SK-N-SH treated with all-trans-retinoic acid at 6 μM for 48 hours (cell line): ENCODE results near the gene DUOX2.
"Not testable (repeated sequence)": the region's sequence is repeated elsewhere in the genome, so short reads cannot be mapped to it uniquely, and the experiment has no call there.

Source experiments
- ATAC-seq: fragments of 200-7000 bp; cut with Tn5 transposase; 3 replicates; pipeline ENCODE4 v1.9.1; 2020; ENCODE audit warnings: mild to moderate bottlenecking, moderate library complexity
- ARNTL ChIP-seq: fragments of 450-650 bp; formaldehyde crosslinking; IDR thresholded peaks from 2 replicates; pipeline ENCODE4 v1.5.0; 2020; ENCODE audit warnings: low read depth, mild to moderate bottlenecking, moderate library complexity, borderline replicate concordance
- BACH2 ChIP-seq: fragments of 250-450 bp; sonication (Bioruptor Pico); IDR thresholded peaks from 2 replicates; pipeline ENCODE4 v1.9.0; 2021; ENCODE audit warnings: mild to moderate bottlenecking, borderline replicate concordance
- CREB5 ChIP-seq: fragments of 250-450 bp; sonication (Bioruptor Pico); IDR thresholded peaks from 2 replicates; pipeline ENCODE4 v1.5.1; 2020; ENCODE audit warnings: low read depth, mild to moderate bottlenecking, moderate library complexity
- CSDC2 ChIP-seq: fragments of 250-450 bp; sonication (Bioruptor Pico); IDR thresholded peaks from 2 replicates; pipeline ENCODE4 v1.5.0; 2020; ENCODE audit warnings: mild to moderate bottlenecking, moderate library complexity
- CSRNP3 ChIP-seq: fragments of 250-450 bp; sonication (Bioruptor Pico); IDR thresholded peaks from 2 replicates; pipeline ENCODE4 v1.5.1; 2021; ENCODE audit warnings: mild to moderate bottlenecking, moderate library complexity
- ESRRG ChIP-seq: fragments of 250-450 bp; sonication (Bioruptor Pico); IDR thresholded peaks from 2 replicates; pipeline ENCODE4 v1.6.1; 2021; ENCODE audit warnings: mild to moderate bottlenecking
- GLIS3 ChIP-seq: fragments of 250-450 bp; sonication (Bioruptor Pico); IDR thresholded peaks from 2 replicates; pipeline ENCODE4 v1.5.0; 2020; ENCODE audit warnings: mild to moderate bottlenecking, moderate library complexity
- ISL1 ChIP-seq: fragments of 250-450 bp; sonication (Bioruptor Pico); IDR thresholded peaks from 2 replicates; pipeline ENCODE4 v2.1.2; 2022; ENCODE audit warnings: mild to moderate bottlenecking, moderate library complexity
- PATZ1 ChIP-seq: fragments of 250-450 bp; sonication (Bioruptor Pico); IDR thresholded peaks from 2 replicates; pipeline ENCODE4 v1.8.0; 2020; ENCODE audit warnings: mild to moderate bottlenecking, moderate library complexity, borderline replicate concordance
- PPARA ChIP-seq: fragments of 250-450 bp; sonication (Bioruptor Pico); IDR thresholded peaks from 2 replicates; pipeline ENCODE4 v1.5.0; 2020; ENCODE audit warnings: mild to moderate bottlenecking, borderline replicate concordance
- RARB ChIP-seq: fragments of 250-450 bp; sonication (Bioruptor Pico); IDR thresholded peaks from 2 replicates; pipeline ENCODE4 v1.8.0; 2021; ENCODE audit warnings: mild to moderate bottlenecking, moderate library complexity
- SNAI2 ChIP-seq: fragments of 250-450 bp; sonication (Bioruptor Pico); IDR thresholded peaks from 2 replicates; pipeline ENCODE4 v1.5.0; 2020; ENCODE audit warnings: mild to moderate bottlenecking, moderate library complexity
- TCF4 ChIP-seq: fragments of 250-450 bp; sonication (Bioruptor Pico); IDR thresholded peaks from 2 replicates; pipeline ENCODE4 v1.8.0; 2021; ENCODE audit warnings: mild to moderate bottlenecking, moderate library complexity, borderline replicate concordance
- TOX ChIP-seq: fragments of 250-450 bp; sonication (Bioruptor Pico); IDR thresholded peaks from 2 replicates; pipeline ENCODE4 v1.8.0; 2021; ENCODE audit warnings: mild to moderate bottlenecking, moderate library complexity, borderline replicate concordance
- TSHZ2 ChIP-seq: fragments of 250-450 bp; sonication (Bioruptor Pico); IDR thresholded peaks from 2 replicates; pipeline ENCODE4 v1.5.0; 2020; ENCODE audit warnings: mild to moderate bottlenecking, moderate library complexity
- ZC3H10 ChIP-seq: fragments of 250-450 bp; sonication (Bioruptor Pico); IDR thresholded peaks from 2 replicates; pipeline ENCODE4 v1.5.1; 2021; ENCODE audit warnings: mild to moderate bottlenecking, moderate library complexity
- ZFP3 ChIP-seq: fragments of 250-450 bp; sonication (Bioruptor Pico); IDR thresholded peaks from 2 replicates; pipeline ENCODE4 v1.5.0; 2020; ENCODE audit warnings: mild to moderate bottlenecking, moderate library complexity
- ZFP30 ChIP-seq: fragments of 450-650 bp; formaldehyde crosslinking; IDR thresholded peaks from 2 replicates; pipeline ENCODE4 v1.5.0; 2022; ENCODE audit warnings: mild to moderate bottlenecking, moderate library complexity
- ZNF565 ChIP-seq: fragments of 450-650 bp; formaldehyde crosslinking; conservative IDR thresholded peaks from 2 replicates; pipeline ENCODE4 v1.5.0; 2020; ENCODE audit warnings: low read depth, mild to moderate bottlenecking, moderate library complexity
- ZNF70 ChIP-seq: fragments of 450-650 bp; formaldehyde crosslinking; IDR thresholded peaks from 2 replicates; pipeline ENCODE4 v1.5.0; 2020; ENCODE audit warnings: mild to moderate bottlenecking, moderate library complexity

Gene DUOX2

GRCh38 chr15:45136378-45136764, 22.4 kb upstream of the DUOX2 start (continued):
- no peak for TF ChIP-seq PATZ1 (CRISPR knock-in tag)
- TF ChIP-seq, all 23 proteins: peak for 0

- ATAC-seq: not testable (repeated sequence)
These were observed 21.9 kb upstream of the DUOX2 start for GRCh38 chr15:45135705-45136377.

- ATAC-seq: no peak
These were observed 21.0 kb upstream of the DUOX2 start for GRCh38 chr15:45134682-45135604.

More at GRCh38 chr15:45134682-45135604, 21.0 kb upstream of the DUOX2 start:
- TF ChIP-seq ARNTL (CRISPR knock-in tag): no peak
- TF ChIP-seq ZC3H10 (CRISPR knock-in tag): no peak
- no peak for TF ChIP-seq PATZ1 (CRISPR knock-in tag)
- TF ChIP-seq CSDC2 (CRISPR knock-in tag): no peak
- TF ChIP-seq ZNF565 (CRISPR knock-in tag): no peak
- TF ChIP-seq RARB: no peak
- no peak for TF ChIP-seq PPARA
- TF ChIP-seq CSRNP3 (CRISPR knock-in tag): no peak
- no peak for TF ChIP-seq TSHZ2
- TF ChIP-seq ZNF70 (CRISPR knock-in tag): no peak
- no peak for TF ChIP-seq ZFP30 (CRISPR knock-in tag)
- no peak for TF ChIP-seq TCF4 (CRISPR knock-in tag)
- TF ChIP-seq BACH2 (CRISPR knock-in tag): no peak
- TF ChIP-seq SNAI2 (CRISPR knock-in tag): no peak
- TF ChIP-seq ZFP3 (CRISPR knock-in tag): no peak
- TF ChIP-seq CREB5 (CRISPR knock-in tag): no peak
- TF ChIP-seq TOX: no peak
- TF ChIP-seq GLIS3 (CRISPR knock-in tag): no peak
- no peak for TF ChIP-seq ISL1
- no peak for TF ChIP-seq ESRRG (CRISPR knock-in tag)
